ENCODE measurements around the gene MACIR.

Gene MACIR

GRCh38 chr5:103291606-103292005, 33.0 kb downstream of the MACIR start:
- H3K9ac ChIP-seq (ENCODE audit: low read length in 2 of 2): no peak overlapping the region
- H3K4me1 ChIP-seq (ENCODE audit: control insufficient read depth, insufficient read depth, low read length): no peaks in the 10 kb centered on the region
- no peaks in the 10 kb centered on the region for H3K36me3 ChIP-seq (ENCODE audit: control insufficient read depth in 2 of 2, insufficient read depth in 2 of 2, low read length in 2 of 2)
- H3K27me3 ChIP-seq (ENCODE audit: control insufficient read depth in 1 of 2, insufficient read depth in 2 of 2, low read length in 2 of 2): no peaks in the 10 kb centered on the region
- H3K27ac ChIP-seq (ENCODE audit: low read length): no peak overlapping the region
- no peak overlapping the region for H3K4me3 ChIP-seq (ENCODE audit: low read length in 2 of 2)
- no peaks in the 10 kb centered on the region for H3K9me3 ChIP-seq (ENCODE audit: control insufficient read depth in 2 of 2, low read length in 2 of 2)

- no peaks in the 10 kb centered on the region for H3K36me3 ChIP-seq (ENCODE audit: control insufficient read depth in 2 of 2, insufficient read depth in 2 of 2, low read length in 2 of 2)
- H3K4me1 ChIP-seq (ENCODE audit: control insufficient read depth, insufficient read depth, low read length): no peaks in the 10 kb centered on the region
- H3K27ac ChIP-seq (ENCODE audit: low read length): no peak overlapping the region
- H3K27me3 ChIP-seq (ENCODE audit: control insufficient read depth in 1 of 2, insufficient read depth in 2 of 2, low read length in 2 of 2): no peaks in the 10 kb centered on the region
- H3K9me3 ChIP-seq (ENCODE audit: control insufficient read depth in 2 of 2, low read length in 2 of 2): no peaks in the 10 kb centered on the region
- H3K4me3 ChIP-seq (ENCODE audit: low read length in 2 of 2): no peak overlapping the region
- H3K9ac ChIP-seq (ENCODE audit: low read length in 2 of 2): no peak overlapping the region
Observed at GRCh38 chr5:103293099-103293498, 34.5 kb downstream of the MACIR start.

- Histone ChIP-seq H3K27ac (ENCODE audit: low read length) (no peak overlapping the region), H3K9me3 (ENCODE audit: control insufficient read depth in 2 of 2, low read length in 2 of 2) (no peaks in the 10 kb centered on the region), H3K9ac (ENCODE audit: low read length in 2 of 2) (no peak overlapping the region), H3K27me3 (ENCODE audit: control insufficient read depth in 1 of 2, insufficient read depth in 2 of 2, low read length in 2 of 2) (no peaks in the 10 kb centered on the region), H3K36me3 (ENCODE audit: control insufficient read depth in 2 of 2, insufficient read depth in 2 of 2, low read length in 2 of 2) (no peaks in the 10 kb centered on the region), H3K4me1 (ENCODE audit: control insufficient read depth, insufficient read depth, low read length) (no peaks in the 10 kb centered on the region), H3K4me3 (ENCODE audit: low read length in 2 of 2) (no peak overlapping the region)
Observed at GRCh38 chr5:103293719-103294118, 35.2 kb downstream of the MACIR start.

- Histone ChIP-seq H3K4me3 (ENCODE audit: low read length in 2 of 2) (no peak overlapping the region), H3K9me3 (ENCODE audit: control insufficient read depth in 2 of 2, low read length in 2 of 2) (no peaks in the 10 kb centered on the region), H3K27ac (ENCODE audit: low read length) (no peak overlapping the region), H3K4me1 (ENCODE audit: control insufficient read depth, insufficient read depth, low read length) (no peaks in the 10 kb centered on the region), H3K36me3 (ENCODE audit: control insufficient read depth in 2 of 2, insufficient read depth in 2 of 2, low read length in 2 of 2) (no peaks in the 10 kb centered on the region), H3K9ac (ENCODE audit: low read length in 2 of 2) (no peak overlapping the region), H3K27me3 (ENCODE audit: control insufficient read depth in 1 of 2, insufficient read depth in 2 of 2, low read length in 2 of 2) (no peaks in the 10 kb centered on the region)
Observed at GRCh38 chr5:103294906-103295305, 36.3 kb downstream of the MACIR start.

- H3K4me3 ChIP-seq (ENCODE audit: low read length in 2 of 2): no peak overlapping the region
- no peak overlapping the region for H3K27ac ChIP-seq (ENCODE audit: low read length)
- H3K27me3 ChIP-seq (ENCODE audit: control insufficient read depth in 1 of 2, insufficient read depth in 2 of 2, low read length in 2 of 2): no peaks in the 10 kb centered on the region
- H3K9me3 ChIP-seq (ENCODE audit: control insufficient read depth in 2 of 2, low read length in 2 of 2): no peaks in the 10 kb centered on the region
- no peaks in the 10 kb centered on the region for H3K36me3 ChIP-seq (ENCODE audit: control insufficient read depth in 2 of 2, insufficient read depth in 2 of 2, low read length in 2 of 2)
- no peaks in the 10 kb centered on the region for H3K4me1 ChIP-seq (ENCODE audit: control insufficient read depth, insufficient read depth, low read length)
- H3K9ac ChIP-seq (ENCODE audit: low read length in 2 of 2): no peak overlapping the region
Observed at GRCh38 chr5:103295424-103295823, 36.9 kb downstream of the MACIR start.

- H3K4me1 ChIP-seq (ENCODE audit: control insufficient read depth, insufficient read depth, low read length): no peaks in the 10 kb centered on the region
- H3K9me3 ChIP-seq (ENCODE audit: control insufficient read depth in 2 of 2, low read length in 2 of 2): no peaks in the 10 kb centered on the region
- no peak overlapping the region for H3K27ac ChIP-seq (ENCODE audit: low read length)
- H3K36me3 ChIP-seq (ENCODE audit: control insufficient read depth in 2 of 2, insufficient read depth in 2 of 2, low read length in 2 of 2): no peaks in the 10 kb centered on the region
- no peaks in the 10 kb centered on the region for H3K27me3 ChIP-seq (ENCODE audit: control insufficient read depth in 1 of 2, insufficient read depth in 2 of 2, low read length in 2 of 2)
- H3K9ac ChIP-seq (ENCODE audit: low read length in 2 of 2): no peak overlapping the region
- H3K4me3 ChIP-seq (ENCODE audit: low read length in 2 of 2): no peak overlapping the region
Observed at GRCh38 chr5:103295871-103296270, 37.3 kb downstream of the MACIR start.

GRCh38 chr5:103298117-103298516, 39.6 kb downstream of the MACIR start:
- H3K27me3 ChIP-seq (ENCODE audit: control insufficient read depth in 1 of 2, insufficient read depth in 2 of 2, low read length in 2 of 2): no peaks in the 10 kb centered on the region
- no peak overlapping the region for H3K4me3 ChIP-seq (ENCODE audit: low read length in 2 of 2)
- no peaks in the 10 kb centered on the region for H3K9me3 ChIP-seq (ENCODE audit: control insufficient read depth in 2 of 2, low read length in 2 of 2)
- no peak overlapping the region for H3K9ac ChIP-seq (ENCODE audit: low read length in 2 of 2)
- H3K27ac ChIP-seq (ENCODE audit: low read length): no peak overlapping the region
- H3K4me1 ChIP-seq (ENCODE audit: control insufficient read depth, insufficient read depth, low read length): no peaks in the 10 kb centered on the region
- H3K36me3 ChIP-seq (ENCODE audit: control insufficient read depth in 2 of 2, insufficient read depth in 2 of 2, low read length in 2 of 2): no peaks in the 10 kb centered on the region

- H3K27ac ChIP-seq (ENCODE audit: low read length): no peak overlapping the region
- no peaks in the 10 kb centered on the region for H3K9me3 ChIP-seq (ENCODE audit: control insufficient read depth in 2 of 2, low read length in 2 of 2)
- no peak overlapping the region for H3K4me3 ChIP-seq (ENCODE audit: low read length in 2 of 2)
- H3K9ac ChIP-seq (ENCODE audit: low read length in 2 of 2): no peak overlapping the region
- no peaks in the 10 kb centered on the region for H3K4me1 ChIP-seq (ENCODE audit: control insufficient read depth, insufficient read depth, low read length)
- no peaks in the 10 kb centered on the region for H3K27me3 ChIP-seq (ENCODE audit: control insufficient read depth in 1 of 2, insufficient read depth in 2 of 2, low read length in 2 of 2)
- no peaks in the 10 kb centered on the region for H3K36me3 ChIP-seq (ENCODE audit: control insufficient read depth in 2 of 2, insufficient read depth in 2 of 2, low read length in 2 of 2)
Observed at GRCh38 chr5:103298607-103299188, 40.1 kb downstream of the MACIR start.

- Histone ChIP-seq H3K4me1 (ENCODE audit: control insufficient read depth, insufficient read depth, low read length) (no peaks in the 10 kb centered on the region), H3K27ac (ENCODE audit: low read length) (no peak overlapping the region), H3K9me3 (ENCODE audit: control insufficient read depth in 2 of 2, low read length in 2 of 2) (no peaks in the 10 kb centered on the region), H3K4me3 (ENCODE audit: low read length in 2 of 2) (no peak overlapping the region), H3K36me3 (ENCODE audit: control insufficient read depth in 2 of 2, insufficient read depth in 2 of 2, low read length in 2 of 2) (no peaks in the 10 kb centered on the region), H3K9ac (ENCODE audit: low read length in 2 of 2) (no peak overlapping the region), H3K27me3 (ENCODE audit: control insufficient read depth in 1 of 2, insufficient read depth in 2 of 2, low read length in 2 of 2) (no peaks in the 10 kb centered on the region)
Observed at GRCh38 chr5:103305809-103306208, 47.2 kb downstream of the MACIR start.

GRCh38 chr5:103307470-103307869, 48.9 kb downstream of the MACIR start:
- H3K27me3 ChIP-seq (ENCODE audit: control insufficient read depth in 1 of 2, insufficient read depth in 2 of 2, low read length in 2 of 2): no peaks in the 10 kb centered on the region
- no peaks in the 10 kb centered on the region for H3K9me3 ChIP-seq (ENCODE audit: control insufficient read depth in 2 of 2, low read length in 2 of 2)
- no peak overlapping the region for H3K4me3 ChIP-seq (ENCODE audit: low read length in 2 of 2)
- no peaks in the 10 kb centered on the region for H3K4me1 ChIP-seq (ENCODE audit: control insufficient read depth, insufficient read depth, low read length)
- no peaks in the 10 kb centered on the region for H3K36me3 ChIP-seq (ENCODE audit: control insufficient read depth in 2 of 2, insufficient read depth in 2 of 2, low read length in 2 of 2)
- no peak overlapping the region for H3K9ac ChIP-seq (ENCODE audit: low read length in 2 of 2)
- no peak overlapping the region for H3K27ac ChIP-seq (ENCODE audit: low read length)

GRCh38 chr5:103308774-103309173, 50.2 kb downstream of the MACIR start:
- Histone ChIP-seq H3K4me1 (ENCODE audit: control insufficient read depth, insufficient read depth, low read length) (no peaks in the 10 kb centered on the region), H3K27me3 (ENCODE audit: control insufficient read depth in 1 of 2, insufficient read depth in 2 of 2, low read length in 2 of 2) (no peaks in the 10 kb centered on the region), H3K9ac (ENCODE audit: low read length in 2 of 2) (no peak overlapping the region), H3K36me3 (ENCODE audit: control insufficient read depth in 2 of 2, insufficient read depth in 2 of 2, low read length in 2 of 2) (no peaks in the 10 kb centered on the region), H3K9me3 (ENCODE audit: control insufficient read depth in 2 of 2, low read length in 2 of 2) (no peaks in the 10 kb centered on the region), H3K4me3 (ENCODE audit: low read length in 2 of 2) (no peak overlapping the region), H3K27ac (ENCODE audit: low read length) (no peak overlapping the region)

All from stomach smooth muscle (tissue), 2 donors.